PFSK-1 (cell line): ENCODE results near the gene TMC5.

Experiments
- FOXP2 ChIP-seq: optimal IDR thresholded peaks from 2 replicates; pipeline ENCODE3; 2011; ENCODE audit warnings: borderline replicate concordance, control low read depth, inconsistent platforms; ENCODE audit not compliant: insufficient read depth; ENCODE audit errors: extremely low read length, extremely low read depth
- POLR2AphosphoS5 ChIP-seq: IDR thresholded peaks from 2 replicates; pipeline ENCODE4 v1.6.1; 2012; ENCODE audit warnings: low read depth, mild to moderate bottlenecking, control low read depth, low read length, moderate library complexity
- SIN3A ChIP-seq: IDR thresholded peaks from 2 replicates; pipeline ENCODE4 v1.6.1; 2012; ENCODE audit warnings: mild to moderate bottlenecking, low read length, moderate library complexity, borderline replicate concordance; ENCODE audit not compliant: insufficient read depth
- TAF1 ChIP-seq: IDR thresholded peaks from 2 replicates; pipeline ENCODE4 v1.6.1; 2012; ENCODE audit warnings: low read length, control low read depth, borderline replicate concordance; ENCODE audit not compliant: insufficient read depth
- TF ChIP-seq, protein P1 (sequence below), 2 experiments: IDR thresholded peaks; 2 replicates each; pipeline versions ENCODE4 v1.6.1 to v1.8.0; 2011 to 2012; ENCODE audit warnings: low read depth in 2 of 2, low read length in 2 of 2, control low read depth in 1 of 2, inconsistent platforms in 1 of 2, mild to moderate bottlenecking in 1 of 2, moderate library complexity in 1 of 2; ENCODE audit not compliant: insufficient read depth in 1 of 2

The TMC5 gene

DNA sequence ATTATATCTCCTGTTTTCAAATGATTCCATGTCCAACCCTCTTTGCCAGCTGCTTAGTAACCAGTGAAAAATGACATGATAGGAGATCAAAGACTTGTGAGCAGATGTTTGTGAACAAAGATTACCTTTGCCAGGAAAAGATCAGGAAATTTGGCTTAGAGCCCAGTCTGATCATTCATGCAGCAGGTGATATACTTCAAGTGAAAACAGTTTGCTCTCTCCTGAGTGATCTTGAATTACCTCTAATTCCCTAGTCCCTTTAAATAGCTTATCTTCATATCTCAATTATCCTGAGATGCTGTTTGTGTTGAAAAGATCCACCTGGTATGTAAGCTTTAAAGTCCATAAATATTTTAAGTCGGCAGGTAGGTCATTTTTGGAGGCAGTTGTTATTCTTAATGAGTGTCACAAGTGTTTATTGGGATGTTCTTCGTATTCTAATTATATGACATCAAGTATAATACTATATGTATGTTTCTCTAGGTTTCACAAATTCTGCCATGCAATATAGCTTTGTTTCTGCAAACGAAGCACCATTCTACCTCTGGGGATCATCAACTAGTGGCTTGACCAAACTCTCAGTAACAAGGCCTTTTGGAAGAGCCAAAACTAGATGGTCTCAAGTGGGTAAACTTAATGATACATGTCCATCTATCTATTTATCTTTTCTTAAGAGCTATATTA, 124.6 kb downstream of the TMC5 start:
- TF ChIP-seq, protein P1, sequence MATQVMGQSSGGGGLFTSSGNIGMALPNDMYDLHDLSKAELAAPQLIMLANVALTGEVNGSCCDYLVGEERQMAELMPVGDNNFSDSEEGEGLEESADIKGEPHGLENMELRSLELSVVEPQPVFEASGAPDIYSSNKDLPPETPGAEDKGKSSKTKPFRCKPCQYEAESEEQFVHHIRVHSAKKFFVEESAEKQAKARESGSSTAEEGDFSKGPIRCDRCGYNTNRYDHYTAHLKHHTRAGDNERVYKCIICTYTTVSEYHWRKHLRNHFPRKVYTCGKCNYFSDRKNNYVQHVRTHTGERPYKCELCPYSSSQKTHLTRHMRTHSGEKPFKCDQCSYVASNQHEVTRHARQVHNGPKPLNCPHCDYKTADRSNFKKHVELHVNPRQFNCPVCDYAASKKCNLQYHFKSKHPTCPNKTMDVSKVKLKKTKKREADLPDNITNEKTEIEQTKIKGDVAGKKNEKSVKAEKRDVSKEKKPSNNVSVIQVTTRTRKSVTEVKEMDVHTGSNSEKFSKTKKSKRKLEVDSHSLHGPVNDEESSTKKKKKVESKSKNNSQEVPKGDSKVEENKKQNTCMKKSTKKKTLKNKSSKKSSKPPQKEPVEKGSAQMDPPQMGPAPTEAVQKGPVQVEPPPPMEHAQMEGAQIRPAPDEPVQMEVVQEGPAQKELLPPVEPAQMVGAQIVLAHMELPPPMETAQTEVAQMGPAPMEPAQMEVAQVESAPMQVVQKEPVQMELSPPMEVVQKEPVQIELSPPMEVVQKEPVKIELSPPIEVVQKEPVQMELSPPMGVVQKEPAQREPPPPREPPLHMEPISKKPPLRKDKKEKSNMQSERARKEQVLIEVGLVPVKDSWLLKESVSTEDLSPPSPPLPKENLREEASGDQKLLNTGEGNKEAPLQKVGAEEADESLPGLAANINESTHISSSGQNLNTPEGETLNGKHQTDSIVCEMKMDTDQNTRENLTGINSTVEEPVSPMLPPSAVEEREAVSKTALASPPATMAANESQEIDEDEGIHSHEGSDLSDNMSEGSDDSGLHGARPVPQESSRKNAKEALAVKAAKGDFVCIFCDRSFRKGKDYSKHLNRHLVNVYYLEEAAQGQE (IDR thresholded peaks at IDR 0.05; ENCODE audit: insufficient read depth in 1 of 2, low read depth in 2 of 2, low read length in 2 of 2) = no peak

DNA sequence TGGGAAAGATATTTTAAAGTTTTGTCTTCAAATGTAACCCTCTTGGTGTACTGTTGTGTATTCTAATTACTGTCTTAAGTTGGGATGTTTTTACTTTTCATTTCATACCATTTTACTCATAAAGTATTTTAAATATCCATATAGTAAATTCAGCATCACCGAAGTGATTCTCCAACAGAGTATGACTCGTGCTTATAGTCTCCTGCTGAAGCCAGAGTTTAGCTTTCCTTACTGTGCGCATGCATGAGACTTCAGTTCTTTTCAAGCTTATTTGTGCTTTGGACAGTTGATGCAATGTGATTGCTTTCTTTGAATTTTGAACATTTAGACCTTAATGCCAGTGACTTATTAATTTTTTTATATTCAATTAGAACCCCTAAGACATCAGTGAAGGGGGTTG, 130.5 kb downstream of the TMC5 start:
- TF ChIP-seq, protein P1 (IDR thresholded peaks at IDR 0.05; ENCODE audit: insufficient read depth in 1 of 2, low read depth in 2 of 2, low read length in 2 of 2) = no peak
- TF ChIP-seq FOXP2 (no peak), TAF1 (no peak), SIN3A (no peak), POLR2AphosphoS5 (no peak)
